ENCODE data around the gene HYAL2. TPM values are rescaled to one million over a fixed set of nuclear protein-coding genes. Genes with fewer than 3 reads are reported as not detected.

Gene HYAL2
- total and polyA plus RNA-seq, 2 of the 8 experiments (the other 6 are each of a cell fraction or from before 2014, with no cell fraction given): 51.9 to 176 TPM

GRCh38 chr3:50345008-50345407 is 22.5 kb upstream of the HYAL2 start (continued):
- TF ChIP-seq CHD7 (IDR thresholded peaks at IDR 0.05; ENCODE audit: insufficient replicate concordance, low read length) (no peak), ZNF274 (IDR thresholded peaks at IDR 0.05; ENCODE audit: borderline replicate concordance, extremely low read depth, low read length) (no peak), RFX5 (IDR thresholded peaks at IDR 0.05; ENCODE audit: borderline replicate concordance, low read depth, low read length) (no peak)
